NOMO-1 treated with dmso at 0.1 percent for 144 hours (cell line): ENCODE data around the gene STAB2.

ENCODE experiments used
- DNase-seq: peaks from one replicate; lab custom pipeline; 2025; ENCODE audit not compliant: unreplicated experiment; lab: John Stamatoyannopoulos, UW

Gene STAB2

DNA sequence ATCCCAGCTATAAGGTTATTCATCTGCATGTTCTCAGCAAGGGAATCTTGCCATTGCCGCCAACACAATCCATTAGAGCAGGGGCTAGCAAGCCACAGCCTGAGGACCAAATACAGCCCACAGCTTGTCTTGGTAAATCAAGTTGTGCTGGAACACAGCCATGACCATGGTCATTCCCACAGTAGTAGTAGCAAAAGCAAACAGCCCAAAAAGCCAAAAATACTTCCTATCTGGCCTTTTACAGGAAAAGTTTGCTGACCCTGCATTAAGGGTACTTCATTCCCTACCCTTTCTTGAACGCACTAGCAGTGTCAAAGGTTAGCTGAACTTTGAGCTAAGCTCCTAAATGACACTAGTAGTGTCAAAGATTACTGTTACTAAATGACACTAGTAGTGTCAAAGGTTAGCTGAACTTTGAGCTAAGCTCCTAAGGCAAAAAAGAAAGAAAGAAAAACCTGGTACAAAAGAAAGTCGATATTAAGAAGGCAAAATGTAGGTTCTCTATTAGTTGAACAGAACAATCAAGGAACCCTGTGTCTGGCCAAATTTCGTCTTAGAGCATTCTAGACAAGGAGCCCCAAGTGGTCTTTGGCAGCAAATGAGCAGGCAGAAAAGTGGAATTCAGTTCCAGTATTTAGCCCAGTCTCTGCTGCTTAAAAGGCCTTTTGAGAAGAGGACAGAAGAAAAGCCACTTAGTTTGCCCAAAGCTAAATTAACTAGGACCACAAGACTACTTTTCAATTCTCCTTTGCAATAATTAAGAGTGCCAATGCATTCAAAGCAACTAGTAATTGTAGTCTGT lies 186.2 kb downstream of the STAB2 start:
- DNase-seq = no peak

- no peak for DNase-seq
Measured at GRCh38 chr12:103774977-103775560, 188.0 kb downstream of the STAB2 start.

GRCh38 chr12:103778781-103779180 lies 191.7 kb downstream of the STAB2 start:
- no peak for DNase-seq

- DNase-seq = no peak
Measured at GRCh38 chr12:103779410-103780092, 192.5 kb downstream of the STAB2 start.

DNA sequence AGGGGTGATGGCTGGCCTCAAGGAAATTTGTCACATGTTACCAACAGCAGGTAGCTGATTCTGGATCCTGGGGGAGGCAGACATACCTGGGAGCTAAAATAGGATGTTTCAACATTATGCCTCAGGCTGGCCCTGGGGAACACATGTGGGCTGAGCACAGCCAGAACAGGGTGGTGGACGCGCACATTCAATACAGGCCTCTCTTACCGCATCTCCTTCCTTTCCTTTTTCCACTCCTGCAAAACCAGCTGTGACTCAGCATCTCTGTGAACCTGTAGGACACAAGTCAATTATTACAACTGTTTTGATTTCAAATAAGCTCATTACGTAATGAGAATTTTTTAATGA lies 193.0 kb downstream of the STAB2 start:
- DNase-seq = no peak

- DNase-seq = no peak
Measured at GRCh38 chr12:103780992-103781391, 193.9 kb downstream of the STAB2 start.

GRCh38 chr12:103782399-103782798 lies 195.3 kb downstream of the STAB2 start:
- no peak for DNase-seq

DNA sequence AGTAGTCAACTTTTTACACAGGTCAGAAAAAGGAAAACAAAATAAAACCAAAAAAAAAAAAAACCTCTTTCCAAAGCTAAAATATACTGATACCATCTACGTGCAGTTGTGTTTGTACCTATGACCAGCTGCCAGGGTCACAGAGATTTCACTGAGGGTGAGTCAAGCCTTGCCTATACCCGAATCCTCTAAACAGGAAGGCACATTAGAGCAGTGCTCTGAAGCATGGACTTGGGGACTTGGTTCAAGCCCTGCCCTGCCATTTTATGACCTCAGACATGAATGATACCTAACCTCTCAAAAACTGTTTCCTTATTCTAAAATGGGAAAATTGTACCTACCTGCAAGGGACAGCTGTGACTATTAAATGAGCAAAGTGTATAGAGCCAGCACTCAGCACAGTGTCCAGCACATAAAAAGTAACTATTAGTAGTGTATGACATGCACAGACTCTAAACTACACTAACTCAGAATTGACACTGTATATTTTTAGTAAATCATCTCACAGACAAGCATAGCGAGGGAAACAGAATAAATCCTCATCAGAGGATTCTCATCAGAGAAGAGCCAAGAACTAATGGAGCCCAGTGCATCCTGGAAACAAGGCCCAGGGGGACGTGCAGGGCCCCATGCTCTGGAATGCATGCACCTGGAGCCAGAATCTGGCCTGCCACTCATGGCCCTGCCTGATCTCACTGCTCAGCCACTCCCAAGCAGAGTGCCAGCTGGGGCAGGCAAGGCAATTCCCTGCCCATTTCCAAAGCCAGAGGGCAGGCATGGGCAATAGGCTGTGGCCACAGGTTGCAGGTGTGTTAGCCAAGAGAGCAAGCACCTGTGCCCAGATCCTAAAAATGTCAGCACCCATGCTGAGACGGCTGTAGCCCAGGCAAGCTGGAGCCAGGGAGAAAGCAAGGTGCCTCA lies 196.9 kb downstream of the STAB2 start:
- no peak for DNase-seq

- no peak for DNase-seq
Measured at GRCh38 chr12:103785243-103786031, 198.4 kb downstream of the STAB2 start.

DNA sequence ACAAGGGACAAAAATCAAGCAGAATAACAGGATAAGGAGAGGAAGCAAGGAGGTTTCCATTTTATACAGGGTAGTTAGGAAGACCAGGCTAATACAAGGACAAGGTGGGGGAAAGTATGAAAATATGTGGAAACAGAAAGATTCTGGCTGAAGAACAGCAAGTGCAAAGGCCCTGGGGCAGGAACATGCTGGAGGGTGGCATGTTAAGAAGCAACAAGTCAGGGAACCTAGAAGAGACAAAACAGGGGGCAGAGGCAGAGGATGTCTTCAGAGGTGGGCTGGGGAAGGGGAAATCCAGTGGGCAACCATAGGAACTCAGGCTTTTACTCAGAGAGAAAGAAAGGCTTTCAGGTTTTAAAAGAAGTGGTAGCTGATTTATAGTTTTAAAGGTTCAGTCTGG lies 199.1 kb downstream of the STAB2 start:
- DNase-seq = no peak

DNA sequence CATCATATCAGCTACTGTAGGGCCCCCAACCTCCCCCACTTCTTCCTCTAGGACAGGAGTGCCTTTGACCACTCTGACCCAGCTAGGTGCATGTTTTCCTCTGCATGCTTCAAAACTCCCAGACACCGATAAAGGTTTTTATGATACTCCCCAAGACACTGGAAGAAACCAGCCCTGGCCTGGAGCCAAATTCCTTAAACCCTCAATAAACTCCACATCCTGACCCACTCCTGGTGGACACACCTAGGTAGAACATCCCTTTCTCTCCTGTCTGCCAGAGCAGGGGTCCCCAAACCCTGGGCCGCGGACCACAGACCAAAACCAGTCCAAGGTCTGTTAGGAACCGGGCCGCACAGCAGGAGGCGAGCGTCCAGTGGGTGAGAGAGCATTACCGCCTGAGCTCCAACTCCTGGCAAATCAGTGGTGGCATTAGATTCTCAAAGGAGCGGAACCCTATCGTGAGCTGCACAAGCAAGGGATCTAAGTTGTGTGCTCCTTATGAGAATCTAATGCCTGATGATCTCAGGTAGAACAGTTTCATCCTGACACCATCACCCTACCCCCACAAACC lies 204.4 kb downstream of the STAB2 start:
- no peak for DNase-seq

GRCh38 chr12:103793046-103793445 lies 206.0 kb downstream of the STAB2 start:
- no peak for DNase-seq

DNA sequence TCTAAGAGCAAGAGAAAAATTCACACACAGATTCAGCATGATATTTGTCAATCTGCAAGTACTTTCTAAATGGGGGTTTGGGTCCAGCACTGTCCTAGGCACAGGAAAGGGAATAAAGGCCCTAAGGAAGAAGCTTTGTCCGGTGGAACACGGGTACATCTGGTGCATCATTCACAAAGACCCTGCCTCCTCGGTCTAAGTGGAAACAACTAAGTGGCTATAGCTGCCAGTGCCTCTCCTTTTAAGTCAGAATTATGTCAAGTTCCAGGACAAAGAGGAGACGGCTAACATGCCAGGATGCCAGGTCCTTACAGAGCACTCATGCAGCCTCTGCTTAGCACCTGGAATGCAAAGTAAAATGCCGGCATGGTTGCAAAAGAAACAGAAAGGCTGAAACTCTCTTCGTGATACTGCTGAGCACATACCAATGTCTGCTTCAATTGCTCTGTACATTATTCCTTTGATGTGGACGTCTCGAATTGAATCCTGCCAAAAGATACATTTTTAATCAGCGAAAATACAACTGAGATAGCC lies 206.5 kb downstream of the STAB2 start:
- DNase-seq = no peak

DNA sequence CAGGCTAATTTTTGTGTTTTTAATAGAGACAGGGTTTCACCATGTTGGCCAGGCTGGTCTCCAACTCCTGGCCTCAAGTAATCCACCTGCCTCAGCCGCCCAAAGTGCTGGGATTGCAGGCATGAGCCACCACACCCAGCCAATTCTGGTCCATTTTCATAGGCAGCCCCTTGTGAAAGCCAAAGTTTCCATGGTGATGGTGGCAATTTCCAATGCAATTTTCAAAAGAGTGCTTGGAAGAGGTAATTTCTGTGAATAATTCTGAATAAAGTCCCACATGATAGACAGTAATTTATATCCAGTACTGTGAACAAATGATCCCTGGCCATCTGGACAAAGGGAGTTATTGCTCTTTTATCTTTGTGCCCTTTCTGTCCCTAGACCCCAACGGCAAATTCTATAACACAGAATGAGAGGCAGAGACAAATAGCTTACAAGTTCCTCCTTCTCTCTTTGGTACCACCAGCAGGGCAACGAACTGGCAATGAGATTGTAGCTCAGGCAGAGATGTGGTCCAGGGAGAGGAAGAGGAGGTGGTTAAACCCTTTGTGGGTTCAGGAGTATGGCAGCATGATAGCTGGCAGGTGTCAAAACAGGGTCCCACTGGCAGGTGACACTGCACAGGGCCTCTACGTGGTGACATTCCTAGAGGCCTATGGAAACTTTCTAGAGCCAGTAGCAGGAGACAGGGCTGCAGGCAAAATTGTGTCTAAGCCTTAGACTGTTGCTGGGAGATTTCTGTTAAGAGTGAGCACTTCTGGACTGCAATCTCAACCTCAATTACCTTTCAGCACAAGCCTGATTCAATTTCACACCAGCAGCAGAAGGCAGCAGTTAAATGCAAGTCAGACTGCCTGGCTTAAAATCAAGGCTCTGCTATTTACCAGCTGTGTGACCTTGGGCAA lies 207.5 kb downstream of the STAB2 start:
- no peak for DNase-seq

DNA sequence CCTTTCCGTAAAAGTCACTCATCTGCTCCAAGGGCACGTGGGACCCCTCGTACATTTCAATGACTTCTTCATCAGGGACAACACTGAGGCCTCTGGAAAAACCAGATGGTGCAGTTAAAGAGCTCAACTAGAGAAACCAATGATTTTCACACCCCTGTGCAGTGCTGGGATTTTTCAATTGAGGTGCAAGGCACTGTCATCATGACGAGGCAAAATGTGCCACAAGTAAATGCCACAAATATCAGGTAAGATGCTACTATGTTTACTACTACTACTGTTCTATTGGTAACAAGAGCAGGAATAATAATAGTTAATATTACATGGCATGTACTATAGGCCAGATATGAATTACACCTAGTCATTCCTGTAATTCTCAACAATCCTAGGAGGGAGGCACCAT lies 211.5 kb downstream of the STAB2 start:
- no peak for DNase-seq

DNA sequence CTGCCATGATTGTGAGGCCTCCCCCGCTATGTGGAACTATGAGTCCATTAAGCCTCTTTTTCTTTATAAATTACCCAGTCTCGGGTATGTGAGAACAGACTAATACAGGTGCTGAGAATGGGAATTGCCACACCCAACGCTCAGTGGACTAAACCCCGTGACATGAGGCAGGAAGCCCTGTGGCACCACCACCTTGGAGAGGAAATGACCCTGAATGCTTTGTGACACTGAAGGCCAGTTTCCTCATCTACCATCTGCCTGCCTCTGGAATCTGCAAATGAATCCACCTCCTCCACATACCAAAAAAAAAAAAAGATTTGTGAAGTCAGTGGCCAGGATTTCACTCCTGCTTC lies 212.4 kb downstream of the STAB2 start:
- DNase-seq = peak; percentile 24

GRCh38 chr12:103799857-103800771 lies 213.0 kb downstream of the STAB2 start:
- DNase-seq = no peak
